IMR-90 (cell line): ENCODE results near the gene CDH12. TPM values are rescaled to one million over a fixed set of nuclear protein-coding genes. Genes with fewer than 3 reads are reported as not detected.

Experiments used
- ATAC-seq: fragments of 200-7000 bp; cut with Tn5 transposase; 2 replicates; pipeline ENCODE4 v1.9.1; 2020; ENCODE audit warnings: low read depth, mild to moderate bottlenecking, moderate library complexity
- BruUV-seq: library from RNA; stranded (reverse); fragments of 400-500 nt; replicated peaks from 2 replicates; lab custom pipeline; 2021; lab: Mats Ljungman, UMichigan
- CTCF ChIA-PET: fragments of 300-600 bp; formaldehyde crosslinking; extraction: SDS; loops from one replicate; lab custom pipeline; 2021; ENCODE audit warnings: antibody characterized with exemption; lab: Yijun Ruan, JAX
- POLR2A ChIA-PET: fragments of 300-600 bp; sonication (Branson Sonifier 250); formaldehyde crosslinking; loops from one replicate; lab custom pipeline; 2022; ENCODE audit warnings: antibody characterized with exemption; ENCODE audit not compliant: unreplicated experiment; lab: Charles Lee
- DNase-seq: peaks from one replicate; pipeline ENCODE4 v3.0.0; 2013
- H2AFZ ChIP-seq: replicated peaks from 2 replicates; pipeline ENCODE3; 2013; ENCODE audit warnings: low read length, mild to moderate bottlenecking; ENCODE audit not compliant: poor library complexity
- H2AK5ac ChIP-seq: 2 replicates; pipeline ENCODE4 v1.6.1; 2013; ENCODE audit warnings: low read depth, low read length, inconsistent platforms
- H2AK9ac ChIP-seq: replicated peaks from 2 replicates; pipeline ENCODE3; 2013; ENCODE audit warnings: mild to moderate bottlenecking, low read depth, low read length, moderate library complexity; ENCODE audit not compliant: poor library complexity
- H2BK120ac ChIP-seq: 2 replicates; pipeline ENCODE4 v1.6.1; 2013; ENCODE audit warnings: low read depth, low read length, inconsistent platforms
- H2BK15ac ChIP-seq: 3 replicates; pipeline ENCODE4 v1.6.1; 2013; ENCODE audit warnings: low read depth, low read length, inconsistent platforms
- H2BK20ac ChIP-seq: 2 replicates; pipeline ENCODE4 v1.6.1; 2013; ENCODE audit warnings: low read depth, mild to moderate bottlenecking, inconsistent platforms, low read length, moderate library complexity
- H2BK5ac ChIP-seq: 2 replicates; pipeline ENCODE4 v1.6.1; 2013; ENCODE audit warnings: mild to moderate bottlenecking, low read depth, low read length, inconsistent platforms; ENCODE audit not compliant: poor library complexity, severe bottlenecking
- H3K14ac ChIP-seq: replicated peaks from 2 replicates; pipeline ENCODE4 v1.6.1; 2013; ENCODE audit warnings: low read depth, low read length, inconsistent platforms
- H3K18ac ChIP-seq: 2 replicates; pipeline ENCODE4 v1.6.1; 2013; ENCODE audit warnings: low read depth, low read length, control low read depth
- H3K23ac ChIP-seq: 2 replicates; pipeline ENCODE4 v1.6.1; 2013; ENCODE audit warnings: low read depth, low read length, inconsistent platforms
- H3K27ac ChIP-seq: 2 replicates; pipeline ENCODE4 v1.5.1; 2013; ENCODE audit warnings: mild to moderate bottlenecking, control low read depth, low read length; ENCODE audit not compliant: insufficient read depth
- H3K27me3 ChIP-seq: 2 replicates; pipeline ENCODE4 v1.6.1; 2013; ENCODE audit warnings: low read length; ENCODE audit not compliant: control insufficient read depth, insufficient read depth
- H3K36me3 ChIP-seq: 2 replicates; pipeline ENCODE4 v1.6.1; 2013; ENCODE audit warnings: low read length, mixed read lengths; ENCODE audit not compliant: control insufficient read depth, insufficient read depth
- H3K4ac ChIP-seq: 2 replicates; pipeline ENCODE4 v1.6.1; 2013; ENCODE audit warnings: low read depth, low read length, inconsistent platforms
- H3K4me1 ChIP-seq: 2 replicates; pipeline ENCODE4 v1.6.1; 2013; ENCODE audit warnings: low read length, mixed read lengths; ENCODE audit not compliant: control insufficient read depth, insufficient read depth
- H3K4me2 ChIP-seq: 2 replicates; pipeline ENCODE4 v1.6.1; 2013; ENCODE audit warnings: low read depth, mild to moderate bottlenecking, control low read depth, low read length, moderate library complexity
- H3K4me3 ChIP-seq: 2 replicates; pipeline ENCODE4 v1.5.1; 2013; ENCODE audit warnings: low read depth, mild to moderate bottlenecking, control low read depth, low read length, moderate library complexity; ENCODE audit not compliant: insufficient read depth
- H3K56ac ChIP-seq: 2 replicates; pipeline ENCODE4 v1.6.1; 2013; ENCODE audit warnings: low read length, inconsistent platforms; ENCODE audit not compliant: insufficient read depth; ENCODE audit errors: extremely low read depth
- H3K79me1 ChIP-seq, 2 experiments: 2 replicates each; pipeline ENCODE4 v1.6.1; 2013; ENCODE audit warnings: low read length in 2 of 2, inconsistent platforms in 1 of 2, low read depth in 1 of 2
- H3K9ac ChIP-seq: 2 replicates; pipeline ENCODE4 v1.6.1; 2013; ENCODE audit warnings: low read depth, low read length, control low read depth
- H3K9me1 ChIP-seq: 2 replicates; pipeline ENCODE4 v1.6.1; 2013; ENCODE audit warnings: low read length, inconsistent platforms; ENCODE audit not compliant: insufficient read depth
- H3K9me3 ChIP-seq: 2 replicates; pipeline ENCODE4 v1.6.1; 2013; ENCODE audit warnings: low read length; ENCODE audit not compliant: control insufficient read depth, insufficient read depth
- H4K20me1 ChIP-seq: 2 replicates; pipeline ENCODE4 v1.6.1; 2013; ENCODE audit warnings: low read length, inconsistent platforms; ENCODE audit not compliant: insufficient read depth
- H4K5ac ChIP-seq: 2 replicates; pipeline ENCODE4 v1.6.1; 2013; ENCODE audit warnings: mild to moderate bottlenecking, low read depth, low read length, control low read depth
- H4K8ac ChIP-seq, 2 experiments: 2 replicates each; pipeline ENCODE4 v1.6.1; 2013; ENCODE audit warnings: low read depth in 2 of 2, low read length in 2 of 2, control low read depth in 1 of 2, inconsistent platforms in 1 of 2
- H4K91ac ChIP-seq: 2 replicates; pipeline ENCODE4 v1.6.1; 2013; ENCODE audit warnings: low read depth, low read length, inconsistent platforms; ENCODE audit not compliant: insufficient read depth
- MAFK ChIP-seq: IDR thresholded peaks from 2 replicates; pipeline ENCODE4 v1.6.1; 2012; ENCODE audit warnings: low read depth, low read length, improper control_type of control experiment
- dilution Hi-C: fragments of 300-500 bp; cut with HindIII; formaldehyde crosslinking; loops from one replicate; pipeline ENCODE4 v1.14.3; 2018; ENCODE audit warnings: low sequenced_read_pairs; ENCODE audit not compliant: unreplicated experiment
- in situ Hi-C: fragments of 300-500 bp; cut with MboI; formaldehyde crosslinking; loops from 3 replicates; pipeline ENCODE4 v1.14.3; 2019; ENCODE audit warnings: low sequenced_read_pairs, inconsistent platforms, mixed read lengths
- intact Hi-C: fragments of 100-400 bp; cut with micrococcal nuclease; formaldehyde crosslinking; loops from 2 replicates; pipeline ENCODE4 v1.10.0; 2022
- polyA plus RNA-seq, 3 experiments: library from polyadenylated mRNA; depleted of rRNA; stranded (reverse); fragments of >200 nt; gene quantifications; 2 replicates each; pipeline ENCODE4 v1.2.3, GENCODE V29; 2012; ENCODE audit warnings: low replicate concordance in 1 of 3
- total RNA-seq: library from RNA; depleted of rRNA; stranded (reverse); fragments of >200 nt; gene quantifications from 2 replicates; pipeline ENCODE4 v1.2.3, GENCODE V29; 2012
- TF ChIP-seq, protein P1 (sequence below): conservative IDR thresholded peaks from 2 replicates; pipeline ENCODE4 v1.5.1; 2012; ENCODE audit warnings: mild to moderate bottlenecking, low read depth, low read length, improper control_type of control experiment

CDH12 gene
- total and polyA plus RNA-seq, 2 of the 4 experiments (the other 2 are of a cell fraction), result not detected

GRCh38 chr5:22079002-22079401 is 774.1 kb downstream of the CDH12 start:
- Histone ChIP-seq H3K4ac (no peak overlapping the region), H2BK120ac (no peak overlapping the region), H4K5ac (no peak overlapping the region), H2BK20ac (no peak overlapping the region), H3K56ac (no peak overlapping the region), H2AK5ac (no peak overlapping the region), H3K27ac (no peak overlapping the region), H2AFZ (no peak overlapping the region), H3K4me3 (no peak overlapping the region), H3K36me3 (no peaks in the 10 kb centered on the region), H4K20me1 (no peaks in the 10 kb centered on the region), H3K9ac (no peak overlapping the region), H3K27me3 (no peaks in the 10 kb centered on the region), H3K9me3 (no peaks in the 10 kb centered on the region), H3K4me2 (no peak overlapping the region), H4K8ac (no peak overlapping the region), H3K79me1 (no peaks in the 10 kb centered on the region), H3K4me1 (no peaks in the 10 kb centered on the region), H3K14ac (no peak overlapping the region), H3K18ac (no peak overlapping the region), H4K91ac (no peak overlapping the region), H2BK5ac (no peak overlapping the region), H3K23ac (no peak overlapping the region), H3K9me1 (no peaks in the 10 kb centered on the region), H2BK15ac (no peak overlapping the region), H2AK9ac (no peak overlapping the region)
- DNase-seq (no peak), ATAC-seq (no peak)
- intact Hi-C loops, result no loop called here
- POLR2A ChIA-PET, result no interaction called here
- in situ Hi-C loops, result no loop called here
- TF ChIP-seq, protein P1, sequence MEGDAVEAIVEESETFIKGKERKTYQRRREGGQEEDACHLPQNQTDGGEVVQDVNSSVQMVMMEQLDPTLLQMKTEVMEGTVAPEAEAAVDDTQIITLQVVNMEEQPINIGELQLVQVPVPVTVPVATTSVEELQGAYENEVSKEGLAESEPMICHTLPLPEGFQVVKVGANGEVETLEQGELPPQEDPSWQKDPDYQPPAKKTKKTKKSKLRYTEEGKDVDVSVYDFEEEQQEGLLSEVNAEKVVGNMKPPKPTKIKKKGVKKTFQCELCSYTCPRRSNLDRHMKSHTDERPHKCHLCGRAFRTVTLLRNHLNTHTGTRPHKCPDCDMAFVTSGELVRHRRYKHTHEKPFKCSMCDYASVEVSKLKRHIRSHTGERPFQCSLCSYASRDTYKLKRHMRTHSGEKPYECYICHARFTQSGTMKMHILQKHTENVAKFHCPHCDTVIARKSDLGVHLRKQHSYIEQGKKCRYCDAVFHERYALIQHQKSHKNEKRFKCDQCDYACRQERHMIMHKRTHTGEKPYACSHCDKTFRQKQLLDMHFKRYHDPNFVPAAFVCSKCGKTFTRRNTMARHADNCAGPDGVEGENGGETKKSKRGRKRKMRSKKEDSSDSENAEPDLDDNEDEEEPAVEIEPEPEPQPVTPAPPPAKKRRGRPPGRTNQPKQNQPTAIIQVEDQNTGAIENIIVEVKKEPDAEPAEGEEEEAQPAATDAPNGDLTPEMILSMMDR, result no peak
- TF ChIP-seq MAFK, result peak; percentile 50; the same call in 1 of the 2 replicates
- CTCF ChIA-PET, result no interaction called here
- BruUV-seq, result no TSS peak
- dilution Hi-C loops, result no loop called here
